ENCODE data around the gene BAIAP2L1.

- TF ChIP-seq ZNF791 (tag by site-specific recombination; IDR thresholded peaks at IDR 0.05) (no peak), BCL11A (tag by site-specific recombination; IDR thresholded peaks at IDR 0.05; ENCODE audit: low read depth) (no peak), CTCF (tag by site-specific recombination; IDR thresholded peaks at IDR 0.05) (no peak), REPIN1 (tag by site-specific recombination; IDR thresholded peaks at IDR 0.05; ENCODE audit: low read depth) (no peak), ZSCAN4 (tag by site-specific recombination; IDR thresholded peaks at IDR 0.05) (no peak), ZBTB21 (tag by site-specific recombination; IDR thresholded peaks at IDR 0.05) (no peak), ZXDB (tag by site-specific recombination; IDR thresholded peaks at IDR 0.05) (no peak), SP2 (tag by site-specific recombination; IDR thresholded peaks at IDR 0.05) (no peak), ZNF501 (tag by site-specific recombination; IDR thresholded peaks at IDR 0.05) (no peak), ZNF280C (tag by site-specific recombination; IDR thresholded peaks at IDR 0.05) (no peak), ZNF280D (tag by site-specific recombination; IDR thresholded peaks at IDR 0.05) (no peak), ZNF48 (tag by site-specific recombination; IDR thresholded peaks at IDR 0.05) (no peak)
Observed at GRCh38 chr7:98364220-98364619, 36.7 kb downstream of the BAIAP2L1 start.
